Measurements from ENCODE around the gene MFNG.

DNA sequence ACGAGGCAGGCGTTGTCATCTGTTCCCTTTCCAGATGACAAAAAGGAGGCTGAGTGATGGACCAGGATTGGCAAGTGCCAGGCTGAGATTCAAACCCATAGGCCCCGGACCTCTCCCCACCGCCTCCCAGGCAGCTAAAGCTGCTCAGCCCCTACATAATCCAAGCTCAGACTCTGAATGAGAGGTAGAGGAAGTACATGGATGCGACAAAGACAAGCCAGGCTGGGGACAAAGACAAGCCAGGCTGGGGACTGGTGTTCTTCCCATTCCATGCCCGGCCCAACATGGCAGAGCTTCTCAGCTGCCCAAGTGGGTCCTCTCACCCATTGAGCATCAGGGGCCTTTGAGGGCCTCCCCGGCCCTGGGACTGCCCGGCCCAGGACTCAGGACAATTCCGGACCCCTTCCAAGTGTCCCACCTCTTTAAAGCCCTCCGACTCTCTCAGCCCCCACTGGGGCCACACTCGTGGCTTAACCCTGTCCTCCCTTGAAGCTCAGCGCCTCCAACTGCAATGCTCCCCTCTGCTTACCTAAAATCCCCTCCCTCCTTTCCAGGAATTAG is 4.8 kb downstream of the MFNG start:
- TF ChIP-seq GATA3 (IDR thresholded peaks at IDR 0.05; ENCODE audit: low read depth, low read length) (no peak), GATA2 (IDR thresholded peaks at IDR 0.05; ENCODE audit: low read depth, low read length) (no peak)
